Measurements from ENCODE around the gene GPC6. TPM values are rescaled to one million over a fixed set of nuclear protein-coding genes. Genes with fewer than 3 reads are reported as not detected.
A peak's percentile ranks its signal among the peaks of the same experiment; 100 is the strongest.

Gene GPC6
- total RNA-seq, 1 donor from 2014 or later, result 13.8 TPM

DNA sequence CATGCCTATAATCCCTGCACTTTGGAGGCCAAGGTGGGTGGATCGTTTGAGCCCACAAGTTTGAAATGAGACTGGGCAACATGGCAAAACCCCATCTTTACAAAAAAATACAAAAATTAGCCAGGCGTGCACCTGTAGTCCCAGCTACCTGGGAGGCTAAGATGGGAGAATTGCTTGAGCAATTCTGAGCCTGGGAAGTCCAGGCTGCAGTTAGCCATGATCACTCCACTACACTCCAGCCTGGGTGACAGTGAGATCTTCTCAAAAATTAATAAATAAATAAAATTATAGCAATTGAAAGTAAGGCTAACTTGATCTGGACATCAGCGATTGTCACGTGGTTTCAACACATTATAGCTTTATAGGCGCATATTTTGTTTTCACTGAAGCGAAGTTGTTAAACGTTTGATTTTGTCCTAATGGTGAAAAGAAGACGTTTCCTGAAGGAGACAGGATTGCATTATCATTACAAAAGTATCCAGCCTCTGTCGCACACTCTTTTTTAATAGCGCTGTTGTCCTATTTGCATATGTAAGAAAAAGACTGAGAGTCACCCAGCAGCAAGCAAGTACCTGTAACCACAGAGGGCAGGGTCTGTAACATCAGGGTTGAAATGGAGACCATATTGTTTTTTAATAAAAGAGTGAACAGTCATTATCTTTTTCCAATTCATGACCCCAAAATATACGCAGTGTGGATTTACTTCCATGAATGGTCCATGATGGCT lies 917.2 kb downstream of the GPC6 start:
- Histone ChIP-seq H3K36me3 (no peaks in the 10 kb centered on the region), H3K27ac (no peak overlapping the region), H3K27me3 (no peaks in the 10 kb centered on the region), H3K4me1 (no peaks in the 10 kb centered on the region), H3K4me3 (no peak overlapping the region), H3K9me3 (no peaks in the 10 kb centered on the region)
- intact Hi-C loops (cut with DNase I), result no loop called here
- DNase-seq (ENCODE audit: extremely low spot score in 2 of 2), result no peak
- no peak for TF ChIP-seq POLR2A (IDR thresholded peaks at IDR 0.05)
- TF ChIP-seq POLR2AphosphoS5 (IDR thresholded peaks at IDR 0.05; ENCODE audit: insufficient read depth in 1 of 2, low read depth in 1 of 2), result no peak
- TF ChIP-seq CTCF (IDR thresholded peaks at IDR 0.05), result no peak

DNA sequence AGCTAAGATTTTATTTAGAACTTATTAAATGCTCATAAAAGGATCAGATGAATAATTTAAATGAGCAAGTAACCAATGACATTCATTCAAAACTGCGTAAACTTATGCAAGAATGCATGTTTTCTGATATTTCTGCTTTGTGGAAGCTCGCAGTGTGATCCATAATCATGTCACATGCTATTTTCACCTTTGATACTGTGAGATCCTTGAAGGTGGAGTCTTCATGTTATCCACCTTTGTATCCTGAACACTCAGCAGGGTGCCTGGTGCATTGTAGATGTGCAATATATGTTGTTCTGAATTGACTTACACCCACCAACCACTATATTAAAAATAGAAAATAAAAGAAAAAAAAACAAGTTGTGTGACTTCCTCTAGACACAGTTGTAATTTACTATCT lies 919.4 kb downstream of the GPC6 start:
- no peak for DNase-seq (ENCODE audit: extremely low spot score in 2 of 2)
- TF ChIP-seq POLR2A (IDR thresholded peaks at IDR 0.05), result no peak
- Histone ChIP-seq H3K4me1 (no peaks in the 10 kb centered on the region), H3K36me3 (no peaks in the 10 kb centered on the region), H3K27ac (no peak overlapping the region), H3K27me3 (no peaks in the 10 kb centered on the region), H3K4me3 (no peak overlapping the region), H3K9me3 (no peaks in the 10 kb centered on the region)
- intact Hi-C loops (cut with DNase I), result no loop called here

DNA sequence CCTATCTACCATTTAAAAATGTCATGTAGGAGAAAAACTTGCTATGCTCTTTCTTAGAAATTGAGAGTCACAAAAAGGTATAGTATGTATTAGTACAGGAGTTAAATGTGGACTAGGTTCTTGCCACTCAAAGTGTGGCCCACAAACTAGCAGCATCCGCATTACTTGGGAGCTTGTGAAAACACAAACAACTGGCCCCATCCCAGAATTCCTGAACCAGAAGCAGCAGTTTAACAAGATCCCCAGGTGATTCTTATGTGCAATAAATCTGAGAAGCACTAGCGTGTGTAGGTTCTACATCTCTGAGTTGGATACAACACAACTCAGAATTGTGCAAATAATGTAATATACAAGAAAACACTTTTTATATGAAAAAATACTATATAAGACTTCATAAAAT lies 927.0 kb downstream of the GPC6 start:
- no peak for TF ChIP-seq POLR2AphosphoS5 (IDR thresholded peaks at IDR 0.05; ENCODE audit: insufficient read depth in 1 of 2, low read depth in 1 of 2)
- TF ChIP-seq POLR2A (IDR thresholded peaks at IDR 0.05), result no peak
- no peak for TF ChIP-seq CTCF (IDR thresholded peaks at IDR 0.05)
- no peaks in the 10 kb centered on the region for H3K36me3 ChIP-seq
- no peak for DNase-seq (ENCODE audit: extremely low spot score in 2 of 2)
- intact Hi-C loops (cut with DNase I), result no loop called here
- H3K4me3 ChIP-seq, result no peak overlapping the region
- peaks cover 6% of the 10 kb centered on the region for H3K4me1 ChIP-seq
- H3K9me3 ChIP-seq, result no peaks in the 10 kb centered on the region
- H3K27me3 ChIP-seq, result no peaks in the 10 kb centered on the region
- no peak overlapping the region for H3K27ac ChIP-seq

- Histone ChIP-seq H3K27ac (no peak overlapping the region), H3K27me3 (no peaks in the 10 kb centered on the region), H3K4me3 (no peak overlapping the region), H3K36me3 (no peaks in the 10 kb centered on the region), H3K9me3 (no peaks in the 10 kb centered on the region), H3K4me1 (peaks cover 6% of the 10 kb centered on the region)
- no peak for DNase-seq (ENCODE audit: extremely low spot score in 2 of 2)
- intact Hi-C loops (cut with DNase I), result no loop called here
- no peak for TF ChIP-seq POLR2A (IDR thresholded peaks at IDR 0.05)
- no peak for TF ChIP-seq POLR2AphosphoS5 (IDR thresholded peaks at IDR 0.05; ENCODE audit: insufficient read depth in 1 of 2, low read depth in 1 of 2)
- TF ChIP-seq CTCF (IDR thresholded peaks at IDR 0.05), result no peak
Observed at GRCh38 chr13:94154367-94154766, 927.8 kb downstream of the GPC6 start.

- no peak overlapping the region for H3K4me3 ChIP-seq
- no peak for DNase-seq (ENCODE audit: extremely low spot score in 2 of 2)
- no peak overlapping the region for H3K27ac ChIP-seq
Observed at GRCh38 chr13:94157705-94158218, 931.2 kb downstream of the GPC6 start.

More at GRCh38 chr13:94157705-94158218, 931.2 kb downstream of the GPC6 start:
- TF ChIP-seq POLR2A (IDR thresholded peaks at IDR 0.05) (no peak), CTCF (IDR thresholded peaks at IDR 0.05) (no peak), POLR2AphosphoS5 (IDR thresholded peaks at IDR 0.05; ENCODE audit: insufficient read depth in 1 of 2, low read depth in 1 of 2) (peak in 1 of 2 donors; percentile 13)
- Histone ChIP-seq H3K9me3 (no peaks in the 10 kb centered on the region), H3K4me1 (peaks cover 6% of the 10 kb centered on the region), H3K36me3 (no peaks in the 10 kb centered on the region), H3K27me3 (no peaks in the 10 kb centered on the region)
- intact Hi-C loops (cut with DNase I), result no loop called here

Data from vagina (tissue), 2 donors.